ENCODE measurements around the gene OR6S1. TPM values are rescaled to one million over a fixed set of nuclear protein-coding genes. Genes with fewer than 3 reads are reported as not detected.

OR6S1 gene
- total RNA-seq, 2 experiments from 2014 or later: not detected

GRCh38 chr14:20624495-20625070 is 16.9 kb downstream of the OR6S1 start:
- CTCF ChIA-PET: interaction anchor here (1.2 to 1.4 kb wide), 2 partner anchors 11 to 66 kb away, joined by 3 to 5 read pairs; no protein-coding TSS in a partner anchor
- Histone ChIP-seq H3K9me3 (ENCODE audit: control insufficient read depth in 1 of 2, insufficient read depth in 1 of 2, low read length in 2 of 2) (peaks cover 0 to 20% of the 10 kb centered on the region in 2 experiments), H3K27me3 (ENCODE audit: control insufficient read depth in 1 of 2, insufficient read depth in 2 of 2, low read length in 2 of 2) (peaks cover 0 to 19% of the 10 kb centered on the region in 2 experiments), H3K36me3 (ENCODE audit: insufficient read depth, low read length) (no peaks in the 10 kb centered on the region), H3K4me1 (ENCODE audit: insufficient read depth, low read length) (peaks cover 47% of the 10 kb centered on the region), H3K27ac (ENCODE audit: low read depth in 1 of 2, low read length in 2 of 2) (peak overlapping the region in 1 of 2 donors; percentile 36), H3K4me3 (ENCODE audit: low read length) (peak overlapping the region; percentile 47)
- DNase-seq (peak in 10 of 14 experiments; percentile 23 to 82 (median 35)), ATAC-seq (ENCODE audit: poor library complexity) (peak; percentile 62)
- H3K27ac Mint-ChIP-seq: peak overlapping the region; percentile 98
- POLR2A ChIA-PET: no interaction called here
- H3K36me3 Mint-ChIP-seq (ENCODE audit: low read depth): peaks cover 11% of the 10 kb centered on the region
- peaks cover 20% of the 10 kb centered on the region for H3K27me3 Mint-ChIP-seq
- H3K4me3 Mint-ChIP-seq: peak overlapping the region; percentile 90
- no peak for TF ChIP-seq CTCF (IDR thresholded peaks at IDR 0.05)
- H3K9me3 Mint-ChIP-seq: no peaks in the 10 kb centered on the region
- peaks cover 71% of the 10 kb centered on the region for H3K4me1 Mint-ChIP-seq (ENCODE audit: low read depth)
- intact Hi-C loops (cut with DNase I, micrococcal nuclease): no loop called here

GRCh38 chr14:20623798-20624197 is 17.7 kb downstream of the OR6S1 start:
- H3K27ac ChIP-seq (ENCODE audit: low read depth in 1 of 2, low read length in 2 of 2): no peak overlapping the region
- Mint-ChIP-seq H3K9me3 (no peaks in the 10 kb centered on the region), H3K4me1 (ENCODE audit: low read depth) (peaks cover 65% of the 10 kb centered on the region), H3K27ac (peak overlapping the region; percentile 98), H3K4me3 (peak overlapping the region; percentile 90), H3K27me3 (peaks cover 24% of the 10 kb centered on the region), H3K36me3 (ENCODE audit: low read depth) (peaks cover 11% of the 10 kb centered on the region)
- ChIA-PET CTCF (interaction anchor here (1.2 to 1.4 kb wide), 2 partner anchors 10 to 67 kb away, joined by 3 to 5 read pairs; no protein-coding TSS in a partner anchor), POLR2A (interaction anchor here (0.8 to 1.2 kb wide), 3 partner anchors 61 to 168 kb away, joined by 3 read pairs; partner anchors contain the start of genes APEX1 and RNASE4)
- peaks cover 0 to 20% of the 10 kb centered on the region in 2 experiments for H3K9me3 ChIP-seq (ENCODE audit: control insufficient read depth in 1 of 2, insufficient read depth in 1 of 2, low read length in 2 of 2)
- no peak overlapping the region for H3K4me3 ChIP-seq (ENCODE audit: low read length)
- intact Hi-C loops (cut with DNase I, micrococcal nuclease): no loop called here
- DNase-seq (peak in 1 of 14 experiments; percentile 16), ATAC-seq (ENCODE audit: poor library complexity) (no peak)
- no peak for TF ChIP-seq CTCF (IDR thresholded peaks at IDR 0.05)
- peaks cover 47% of the 10 kb centered on the region for H3K4me1 ChIP-seq (ENCODE audit: insufficient read depth, low read length)
- H3K27me3 ChIP-seq (ENCODE audit: control insufficient read depth in 1 of 2, insufficient read depth in 2 of 2, low read length in 2 of 2): peaks cover 0 to 19% of the 10 kb centered on the region in 2 experiments
- H3K36me3 ChIP-seq (ENCODE audit: insufficient read depth, low read length): no peaks in the 10 kb centered on the region

- Mint-ChIP-seq H3K36me3 (ENCODE audit: low read depth) (peaks cover 11% of the 10 kb centered on the region), H3K9me3 (no peaks in the 10 kb centered on the region), H3K27ac (peak overlapping the region; percentile 37), H3K27me3 (peaks cover 24% of the 10 kb centered on the region), H3K4me3 (peak overlapping the region; percentile 27), H3K4me1 (ENCODE audit: low read depth) (peaks cover 55% of the 10 kb centered on the region)
- peak in 3 of 14 experiments; percentile 10 to 30 (median 27) for DNase-seq
- POLR2A ChIA-PET: interaction anchor here (0.8 to 1.6 kb wide), 7 partner anchors 8 to 167 kb away, joined by 3 to 6 read pairs (median 4); partner anchors contain the start of gene APEX1
- Histone ChIP-seq H3K4me3 (ENCODE audit: low read length) (peak overlapping the region; percentile 23), H3K36me3 (ENCODE audit: insufficient read depth, low read length) (no peaks in the 10 kb centered on the region), H3K27ac (ENCODE audit: low read depth in 1 of 2, low read length in 2 of 2) (no peak overlapping the region), H3K4me1 (ENCODE audit: insufficient read depth, low read length) (peaks cover 47% of the 10 kb centered on the region), H3K9me3 (ENCODE audit: control insufficient read depth in 1 of 2, insufficient read depth in 1 of 2, low read length in 2 of 2) (peaks cover 0 to 20% of the 10 kb centered on the region in 2 experiments), H3K27me3 (ENCODE audit: control insufficient read depth in 1 of 2, insufficient read depth in 2 of 2, low read length in 2 of 2) (peaks cover 0 to 13% of the 10 kb centered on the region in 2 experiments)
- ATAC-seq (ENCODE audit: poor library complexity): no peak
- no peak for TF ChIP-seq CTCF (IDR thresholded peaks at IDR 0.05)
- CTCF ChIA-PET: no interaction called here
- intact Hi-C loops (cut with DNase I, micrococcal nuclease): no loop called here
These were observed 18.6 kb downstream of the OR6S1 start for GRCh38 chr14:20622816-20623291.
